Fibroblast of villous mesenchyme (primary cell): Measurements from ENCODE around the gene TMEM92. TPM values are rescaled to one million over a fixed set of nuclear protein-coding genes. Genes with fewer than 3 reads are reported as not detected.
"Not testable (repeated sequence)": the region's sequence is repeated elsewhere in the genome, so short reads cannot be mapped to it uniquely, and the experiment has no call there.

Experiments
- DNase-seq: peaks from one replicate; pipeline ENCODE4 v3.0.0-alpha.2; 2010; ENCODE audit warnings: low read depth
- H3K4me3 ChIP-seq: 2 replicates; pipeline ENCODE4 v1.5.1; 2011; ENCODE audit warnings: low read depth, mild to moderate bottlenecking, low read length
- total RNA-seq: library from RNA; depleted of rRNA; stranded (reverse); fragments of >200 nt; gene quantifications from 2 replicates; pipeline ENCODE4 v1.2.3, GENCODE V29; 2012
- TF ChIP-seq, protein P1 (sequence below): IDR thresholded peaks from 2 replicates; pipeline ENCODE4 v1.5.1; 2012; ENCODE audit warnings: low read depth, mild to moderate bottlenecking, low read length; ENCODE audit not compliant: insufficient read depth

The TMEM92 gene
- total RNA-seq, 1 donor: not detected

DNA sequence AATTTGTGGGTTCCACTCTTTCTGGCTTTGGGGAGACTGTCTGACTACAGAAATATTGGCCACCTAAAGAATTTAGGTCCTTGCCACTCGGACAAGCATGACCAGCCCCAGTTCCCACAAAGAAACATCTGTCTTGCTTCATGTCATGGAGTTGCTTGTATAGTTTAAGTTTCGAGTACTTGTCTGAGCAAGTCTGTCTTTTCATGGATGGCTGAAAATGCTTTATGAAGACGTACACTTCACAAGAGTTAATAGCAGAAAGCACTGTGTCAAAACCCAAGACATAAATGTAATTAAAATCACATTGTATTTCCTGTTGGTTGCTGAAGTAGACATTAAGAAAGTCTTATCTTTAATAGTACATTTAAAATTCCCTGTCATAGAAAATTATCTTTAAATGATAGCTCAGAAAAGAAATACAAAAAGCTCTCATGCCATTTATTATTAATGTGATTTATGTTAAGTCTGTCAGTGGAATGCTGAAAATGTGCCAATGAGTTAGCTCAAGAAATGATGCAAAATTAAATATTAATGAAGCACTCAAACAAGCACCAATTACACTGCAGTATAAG lies 41.8 kb downstream of the TMEM92 start:
- no peak for DNase-seq
- no peak overlapping the region for H3K4me3 ChIP-seq
- TF ChIP-seq, protein P1, sequence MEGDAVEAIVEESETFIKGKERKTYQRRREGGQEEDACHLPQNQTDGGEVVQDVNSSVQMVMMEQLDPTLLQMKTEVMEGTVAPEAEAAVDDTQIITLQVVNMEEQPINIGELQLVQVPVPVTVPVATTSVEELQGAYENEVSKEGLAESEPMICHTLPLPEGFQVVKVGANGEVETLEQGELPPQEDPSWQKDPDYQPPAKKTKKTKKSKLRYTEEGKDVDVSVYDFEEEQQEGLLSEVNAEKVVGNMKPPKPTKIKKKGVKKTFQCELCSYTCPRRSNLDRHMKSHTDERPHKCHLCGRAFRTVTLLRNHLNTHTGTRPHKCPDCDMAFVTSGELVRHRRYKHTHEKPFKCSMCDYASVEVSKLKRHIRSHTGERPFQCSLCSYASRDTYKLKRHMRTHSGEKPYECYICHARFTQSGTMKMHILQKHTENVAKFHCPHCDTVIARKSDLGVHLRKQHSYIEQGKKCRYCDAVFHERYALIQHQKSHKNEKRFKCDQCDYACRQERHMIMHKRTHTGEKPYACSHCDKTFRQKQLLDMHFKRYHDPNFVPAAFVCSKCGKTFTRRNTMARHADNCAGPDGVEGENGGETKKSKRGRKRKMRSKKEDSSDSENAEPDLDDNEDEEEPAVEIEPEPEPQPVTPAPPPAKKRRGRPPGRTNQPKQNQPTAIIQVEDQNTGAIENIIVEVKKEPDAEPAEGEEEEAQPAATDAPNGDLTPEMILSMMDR: no peak

DNA sequence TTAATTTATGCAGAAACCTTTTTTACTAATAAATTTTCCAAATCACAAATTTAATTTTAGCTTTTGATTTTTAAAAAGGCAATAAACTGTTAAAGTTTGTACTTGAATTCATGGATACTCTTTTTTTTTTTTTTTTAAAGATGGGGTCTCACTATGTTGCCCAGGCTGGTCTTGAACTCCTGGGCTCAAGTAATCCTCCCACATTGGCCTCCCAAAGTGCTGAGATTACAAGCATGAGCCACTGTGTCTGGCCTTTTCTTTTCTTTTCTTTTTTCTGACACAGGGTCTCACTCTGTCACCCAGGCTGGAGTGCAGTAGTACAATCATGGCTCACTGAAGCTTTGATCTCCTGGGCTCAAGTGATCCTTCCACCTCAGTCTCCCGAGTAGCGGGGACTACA lies 42.4 kb downstream of the TMEM92 start:
- not testable (repeated sequence) for DNase-seq, H3K4me3 ChIP-seq

DNA sequence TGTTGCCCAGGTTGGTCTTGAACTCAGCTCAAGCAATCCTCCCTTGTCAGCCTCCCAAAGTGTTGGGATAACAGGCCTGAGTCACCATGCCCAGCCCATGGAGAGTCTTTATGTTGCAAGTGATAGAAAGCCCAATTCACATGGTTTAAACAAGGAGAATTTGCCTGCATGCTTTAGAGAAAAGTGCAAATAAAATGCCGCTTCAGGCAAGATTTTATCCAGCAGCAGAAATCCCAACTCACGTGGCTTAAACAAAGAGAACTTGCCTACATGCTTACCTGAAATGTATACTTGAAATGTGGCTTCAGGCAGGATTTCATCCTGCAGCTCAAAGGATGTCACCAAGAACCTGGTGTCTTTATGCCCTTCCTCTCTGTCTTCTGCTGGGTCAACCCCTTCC lies 42.9 kb downstream of the TMEM92 start:
- H3K4me3 ChIP-seq: no peak overlapping the region
- no peak for DNase-seq
- TF ChIP-seq, protein P1: no peak

DNA sequence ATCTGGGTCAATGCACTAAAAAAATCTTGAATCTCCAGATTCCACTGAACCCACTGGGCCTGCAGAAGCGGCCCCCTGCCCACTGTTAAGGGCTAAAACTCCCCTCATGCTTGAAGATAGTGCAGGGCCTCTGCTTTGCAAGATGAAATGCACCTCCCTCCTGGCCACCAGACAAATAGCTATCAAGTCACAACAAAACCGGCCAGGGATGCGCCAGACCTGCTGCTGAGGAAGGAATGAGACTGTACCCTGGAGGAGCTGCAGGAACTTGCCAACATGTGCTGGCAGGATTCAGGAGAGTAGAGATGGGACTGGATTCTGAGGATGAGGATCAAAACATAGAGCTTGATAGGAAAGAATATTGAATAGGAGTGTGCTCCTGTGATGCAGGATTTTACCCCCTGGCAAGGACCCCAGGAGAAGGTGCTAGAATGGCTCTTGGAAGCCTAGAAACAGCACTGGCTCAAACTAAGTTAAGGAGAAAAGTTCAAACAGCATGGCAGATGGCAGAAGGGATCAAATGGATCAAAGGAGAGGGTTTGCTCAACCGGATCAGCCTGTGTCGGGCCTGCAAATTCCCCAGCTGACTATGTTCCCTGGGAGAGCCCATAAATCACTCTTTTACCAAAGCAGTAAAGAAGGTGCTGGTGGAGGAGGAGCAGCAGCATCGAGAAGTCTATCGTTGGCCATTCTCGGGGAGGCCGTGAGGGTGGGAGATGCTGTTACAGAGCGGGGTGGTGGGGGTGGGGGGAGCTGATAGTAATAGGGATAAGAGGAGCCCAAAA lies 44.4 kb downstream of the TMEM92 start:
- DNase-seq: peak; percentile 89
- TF ChIP-seq, protein P1: no peak
- no peak overlapping the region for H3K4me3 ChIP-seq

DNA sequence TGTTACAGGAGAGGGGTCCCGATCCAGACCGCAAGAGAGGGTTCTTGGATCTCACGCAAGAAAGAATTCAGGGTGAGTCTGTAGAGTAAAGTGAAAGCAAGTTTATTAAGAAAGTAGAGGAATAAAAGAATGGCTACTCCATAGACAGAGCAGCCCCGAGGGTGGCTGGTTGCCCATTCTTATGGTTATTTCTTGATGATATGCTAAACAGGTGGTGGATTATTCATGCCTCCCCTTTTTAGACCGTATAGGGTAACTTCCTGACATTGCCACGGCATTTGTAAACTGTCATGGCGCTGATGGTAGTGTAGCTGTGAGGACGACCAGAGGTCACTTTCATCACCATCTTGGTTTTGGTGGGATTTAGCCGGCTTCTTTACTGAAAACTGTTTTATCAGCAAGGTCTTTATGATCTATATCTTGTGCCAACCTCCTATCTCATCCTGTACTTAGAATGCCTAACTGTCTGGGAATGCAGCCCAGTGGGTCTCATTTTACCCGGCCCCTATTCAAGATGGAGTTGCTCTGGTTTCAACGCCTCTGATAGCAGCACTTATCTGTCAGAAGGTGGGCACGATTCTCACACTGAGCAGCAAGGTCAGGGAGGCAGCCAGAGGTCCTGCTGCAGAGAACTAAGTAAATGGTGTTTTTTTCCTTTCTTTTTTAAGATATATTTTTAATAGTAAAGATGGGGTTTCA lies 45.2 kb downstream of the TMEM92 start:
- no peak for DNase-seq

DNA sequence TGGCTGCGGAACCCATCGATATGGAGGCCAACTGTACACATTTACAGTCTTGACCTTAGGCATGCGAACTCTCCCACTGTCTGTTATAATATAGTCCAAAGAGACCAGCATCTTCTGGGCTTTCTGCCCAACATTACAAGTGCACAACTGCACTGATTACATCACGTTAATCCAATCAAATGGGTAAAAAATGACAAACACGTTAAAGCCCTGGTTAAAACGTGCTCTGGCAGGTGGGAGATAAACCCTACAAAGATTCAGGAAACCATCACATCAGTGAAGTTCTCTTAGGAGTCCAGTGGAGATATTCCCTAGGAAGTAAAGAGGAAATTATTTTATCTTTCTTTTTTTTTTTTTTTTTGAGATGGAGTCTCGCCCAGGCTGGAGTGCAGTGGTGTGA lies 48.0 kb downstream of the TMEM92 start:
- H3K4me3 ChIP-seq: no peak overlapping the region
- TF ChIP-seq, protein P1: no peak
- no peak for DNase-seq

More for the DNA sequence above, 45.2 kb downstream of the TMEM92 start:
- TF ChIP-seq, protein P1: no peak
- no peak overlapping the region for H3K4me3 ChIP-seq

DNA sequence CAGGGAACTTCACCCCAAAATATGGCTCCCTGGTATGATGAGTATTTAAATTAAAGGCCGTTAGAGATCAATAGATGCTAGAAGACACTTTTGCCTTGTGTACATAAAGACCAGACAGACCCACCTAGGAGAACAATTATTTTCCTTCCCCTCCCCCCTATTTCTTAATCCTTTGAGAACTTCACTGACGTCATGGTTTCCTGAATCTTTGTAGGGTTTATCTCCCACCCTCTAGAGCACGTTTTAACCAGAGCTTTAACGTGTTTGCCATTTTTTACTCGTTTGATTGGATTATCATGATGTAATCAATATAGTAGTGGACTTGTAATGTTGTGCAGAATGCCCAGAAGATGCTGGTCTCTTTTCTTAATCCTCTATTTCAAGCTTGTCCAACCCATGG lies 48.8 kb downstream of the TMEM92 start:
- no peak for DNase-seq
- H3K4me3 ChIP-seq: no peak overlapping the region
- TF ChIP-seq, protein P1: no peak
